RKO (cell line): ENCODE results near the gene PDCD1.

ENCODE experiments used
- DNase-seq: peaks from one replicate; pipeline ENCODE4 v3.0.0-alpha.2; 2016; ENCODE audit warnings: low spot score

PDCD1 gene

DNA sequence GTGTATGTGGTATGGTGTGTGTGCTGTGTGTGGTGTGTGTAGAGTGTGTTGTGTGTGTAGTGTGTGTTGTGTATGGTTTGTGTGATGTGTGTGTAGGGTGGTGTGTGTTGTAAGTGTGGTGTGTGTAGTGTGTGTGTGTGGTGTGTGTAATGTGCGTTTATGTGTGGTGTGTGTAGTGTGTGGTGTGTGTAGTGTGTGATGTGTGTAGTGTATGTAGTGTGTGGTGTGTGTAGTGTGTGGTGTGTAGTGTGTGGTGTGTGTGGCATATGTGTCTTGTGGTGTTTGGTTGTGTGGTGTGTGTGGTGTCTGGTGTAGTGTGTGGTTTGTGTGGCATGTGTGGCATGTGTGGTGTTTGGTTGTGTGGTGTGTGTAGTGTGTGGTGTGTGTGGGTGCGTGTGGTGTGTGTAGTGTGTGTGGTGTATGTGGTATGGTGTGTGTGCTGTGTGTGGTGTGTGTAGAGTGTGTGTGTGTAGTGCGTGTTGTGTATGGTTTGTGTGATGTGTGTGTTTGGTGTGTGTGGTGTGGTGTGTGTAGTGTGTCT is 6.8 kb upstream of the PDCD1 start:
- DNase-seq, result no peak

DNA sequence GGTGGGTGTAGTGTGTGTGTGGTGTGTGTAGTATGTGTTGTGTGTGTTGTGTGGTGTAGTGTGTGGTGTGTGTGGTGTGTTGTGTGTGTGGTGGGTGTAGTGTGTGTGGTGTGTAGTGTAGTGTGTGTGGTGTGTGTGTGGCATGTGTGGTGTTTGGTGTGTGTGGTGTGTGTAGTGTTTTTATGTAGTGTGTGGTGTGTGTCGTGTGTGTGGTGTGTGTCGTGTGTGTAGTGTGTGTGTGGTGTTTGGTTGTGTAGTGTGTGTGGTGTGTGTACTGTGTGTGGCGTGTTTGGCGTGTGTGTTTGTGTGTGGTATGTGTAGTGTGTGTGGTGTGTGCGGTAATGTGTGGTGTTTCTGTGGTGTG is 6.1 kb upstream of the PDCD1 start:
- no peak for DNase-seq

DNA sequence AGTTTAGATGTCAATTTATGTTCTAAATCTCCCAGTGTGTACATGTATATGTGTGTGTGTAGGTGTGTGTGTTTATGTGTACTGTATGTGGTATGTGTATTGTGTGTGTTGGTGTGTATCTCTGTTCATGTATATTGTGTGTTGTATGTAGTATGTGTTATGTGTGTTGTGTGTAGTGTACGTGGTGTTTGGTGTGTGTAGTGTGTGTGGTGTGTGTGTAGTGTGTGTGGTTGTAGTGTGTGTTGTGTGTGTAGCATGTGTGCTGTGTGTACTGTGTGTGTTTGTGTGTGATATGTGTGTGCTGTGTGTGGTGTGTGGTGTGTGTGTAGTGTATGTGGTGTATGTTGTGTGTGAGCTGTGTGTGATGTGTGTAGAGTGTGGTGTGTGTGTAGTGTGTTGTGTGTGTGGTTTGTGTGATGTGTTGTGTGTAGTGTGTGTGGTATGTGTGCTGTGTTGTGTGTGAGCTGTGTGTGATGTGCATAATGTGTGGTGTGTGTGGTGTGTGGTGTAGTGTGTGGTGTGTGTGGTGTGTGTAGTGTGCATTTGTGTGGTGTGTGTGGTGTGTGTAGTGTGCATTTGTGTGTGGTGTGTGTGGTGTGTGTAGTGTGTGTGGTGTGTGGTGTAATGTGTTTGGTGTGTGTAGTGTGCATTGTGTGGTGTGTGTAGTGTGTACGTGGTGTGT is 5.6 kb upstream of the PDCD1 start:
- no peak for DNase-seq

DNA sequence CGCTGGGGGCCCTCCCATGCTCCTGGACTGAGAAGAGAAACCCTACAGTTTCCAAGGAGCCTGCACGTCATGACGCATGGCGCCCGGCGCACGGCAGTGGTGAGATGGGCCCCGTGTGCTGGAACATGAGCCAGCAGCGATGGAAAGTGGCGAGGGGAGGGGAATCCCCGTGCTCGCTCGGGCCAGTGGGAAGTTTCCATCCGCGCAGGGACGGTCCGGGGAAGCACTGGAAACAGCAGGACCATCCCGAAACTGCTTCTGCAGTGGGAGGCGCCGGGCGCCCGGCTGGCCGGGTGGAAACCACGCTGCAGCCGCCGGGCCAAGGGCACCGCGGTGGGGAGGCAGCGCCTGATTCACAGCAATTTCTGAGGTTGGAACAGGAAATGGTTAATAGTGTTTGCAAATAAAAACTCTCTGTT is 4.9 kb upstream of the PDCD1 start:
- DNase-seq, result no peak

DNA sequence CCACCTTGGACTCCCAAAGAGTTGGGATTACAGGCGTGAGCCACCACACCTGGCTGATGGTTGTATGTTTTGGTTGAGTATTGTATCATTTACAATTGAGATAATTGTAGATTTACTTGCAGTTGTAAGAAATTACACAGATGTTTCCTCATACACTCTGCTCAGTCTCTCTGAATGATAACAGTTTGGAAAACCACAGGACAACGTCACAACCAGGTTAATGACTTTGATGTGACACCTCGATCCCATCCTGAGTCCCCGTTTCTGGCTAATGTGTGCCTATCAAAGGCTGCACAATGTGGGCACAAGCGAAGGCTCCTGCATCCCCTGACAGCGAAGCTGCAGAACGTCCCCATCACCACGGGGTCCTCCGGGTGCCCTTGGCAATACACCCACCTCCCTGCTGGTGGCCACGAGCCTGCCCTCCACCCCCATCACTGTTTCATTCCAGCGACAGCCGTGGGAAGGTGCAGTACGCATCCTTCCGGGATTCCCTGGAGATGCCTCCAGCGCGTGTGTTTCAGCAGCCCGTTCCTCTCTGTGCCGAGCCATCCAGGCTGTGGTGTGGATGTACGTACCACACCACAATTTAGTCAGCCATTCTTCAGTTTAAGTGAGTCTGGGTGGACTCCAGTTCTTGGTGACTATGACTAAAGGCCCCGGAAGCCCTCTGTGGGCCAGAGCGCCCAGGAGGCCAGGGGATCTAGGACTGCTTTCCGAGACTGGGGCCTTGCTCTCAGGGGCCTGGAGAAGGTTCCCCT is 4.3 kb upstream of the PDCD1 start:
- no peak for DNase-seq

DNA sequence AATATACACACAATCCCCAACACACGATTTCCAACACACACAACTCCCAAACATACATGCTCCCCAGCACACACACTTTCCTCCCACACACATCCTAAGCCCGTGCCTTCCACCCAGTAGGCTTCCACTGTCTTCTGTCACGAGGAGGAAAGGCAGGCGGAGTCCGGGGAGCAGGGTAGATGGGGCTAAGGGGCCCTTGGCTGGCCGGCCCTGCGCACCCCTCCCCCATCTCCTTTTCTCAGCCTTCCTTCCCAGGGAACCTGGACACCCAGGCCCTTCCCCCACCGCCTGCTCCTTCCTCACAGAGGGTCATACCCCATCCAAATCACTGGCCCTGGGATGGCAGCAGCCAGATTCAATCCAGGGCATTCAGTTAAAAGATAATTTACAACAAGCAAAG is 3.4 kb upstream of the PDCD1 start:
- no peak for DNase-seq

DNA sequence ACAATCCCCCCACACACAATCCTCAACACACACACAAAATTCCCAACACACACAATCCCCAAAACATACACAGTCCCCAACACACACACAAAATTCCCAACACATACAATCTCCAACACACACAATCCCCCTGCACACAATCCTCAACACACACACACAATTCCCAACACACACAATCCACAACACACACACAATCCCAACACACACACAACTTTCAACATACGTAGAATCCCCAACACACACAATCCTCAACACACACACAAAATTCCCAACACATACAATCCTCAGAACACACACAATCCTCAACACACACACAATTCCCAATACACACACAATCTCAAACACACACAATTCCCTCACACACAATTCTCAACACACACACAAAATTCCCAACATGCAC is 2.6 kb upstream of the PDCD1 start:
- DNase-seq, result no peak

- DNase-seq, result no peak
Measured at GRCh38 chr2:241860184-241861078, 1.7 kb upstream of the PDCD1 start.

- DNase-seq, result no peak
Measured at GRCh38 chr2:241859436-241860183, 916 bp upstream of the PDCD1 start.

GRCh38 chr2:241859017-241859435 is 332 bp upstream of the PDCD1 start:
- DNase-seq, result no peak

DNA sequence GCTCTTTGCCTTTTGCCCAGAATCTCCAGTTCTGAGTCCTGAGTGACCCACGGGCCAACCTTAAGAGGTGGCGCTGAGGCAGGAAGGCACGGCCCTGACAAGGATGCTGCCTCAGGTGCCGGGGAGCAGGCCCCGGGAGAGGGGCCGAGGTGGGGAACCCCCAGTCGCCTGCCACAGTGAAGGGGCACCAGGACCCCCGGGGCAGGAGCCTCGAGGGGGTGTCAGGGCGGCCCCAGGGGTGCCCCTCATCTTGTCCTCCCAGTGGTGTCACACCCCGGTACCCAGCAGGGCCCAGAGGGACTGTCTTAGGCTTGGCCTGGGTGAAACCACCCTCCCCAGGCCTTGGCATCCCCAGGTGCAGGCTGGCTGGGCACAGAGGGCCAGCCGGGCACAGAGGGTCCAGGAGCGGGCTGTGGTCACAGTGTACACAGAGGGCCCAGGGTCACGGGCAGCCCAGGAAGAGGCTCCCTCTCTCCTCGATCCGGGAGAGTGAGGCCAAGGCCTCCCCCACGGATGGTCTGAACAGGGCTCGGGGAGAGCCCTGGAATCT is 1.0 kb downstream of the PDCD1 start:
- DNase-seq, result no peak

- no peak for DNase-seq
Measured at GRCh38 chr2:241857041-241857541, 1.6 kb downstream of the PDCD1 start.

GRCh38 chr2:241855888-241856422 is 2.7 kb downstream of the PDCD1 start:
- no peak for DNase-seq

- DNase-seq, result no peak
Measured at GRCh38 chr2:241855245-241855887, 3.3 kb downstream of the PDCD1 start.

GRCh38 chr2:241854342-241855244 is 4.1 kb downstream of the PDCD1 start:
- no peak for DNase-seq

DNA sequence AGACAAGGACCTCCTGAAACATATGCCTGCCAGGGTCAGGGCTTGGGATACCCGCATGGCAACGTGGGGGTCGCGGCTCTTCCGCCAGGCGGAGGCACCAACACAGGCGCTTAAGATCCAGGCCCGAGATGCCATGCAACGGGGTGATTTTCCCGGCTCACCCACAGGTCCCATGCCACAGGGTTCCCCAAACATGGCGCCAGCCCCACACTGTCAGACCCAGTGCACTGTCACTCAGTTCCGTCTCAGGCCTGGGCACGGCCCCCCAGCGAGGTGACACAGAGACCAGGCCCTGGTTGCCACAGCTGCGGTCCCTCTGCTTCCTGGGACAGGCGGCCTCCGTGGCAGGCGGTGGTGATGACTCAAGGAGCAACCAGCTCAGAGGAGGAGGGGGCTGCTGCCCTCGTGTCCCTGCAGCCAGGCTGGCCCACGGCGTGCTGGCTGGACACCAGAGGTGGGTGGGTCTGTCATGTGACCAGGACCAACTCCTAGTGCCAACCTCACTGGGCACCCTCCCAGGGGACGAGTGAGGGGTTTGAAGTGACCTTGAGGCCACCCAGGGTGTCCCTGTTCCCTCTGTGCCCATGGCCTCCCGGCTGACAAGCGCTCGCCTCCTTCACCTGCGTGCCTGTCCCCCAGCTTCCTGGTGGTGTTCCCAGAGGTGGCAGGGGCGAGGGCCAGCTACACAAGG is 4.9 kb downstream of the PDCD1 start:
- DNase-seq, result no peak

DNA sequence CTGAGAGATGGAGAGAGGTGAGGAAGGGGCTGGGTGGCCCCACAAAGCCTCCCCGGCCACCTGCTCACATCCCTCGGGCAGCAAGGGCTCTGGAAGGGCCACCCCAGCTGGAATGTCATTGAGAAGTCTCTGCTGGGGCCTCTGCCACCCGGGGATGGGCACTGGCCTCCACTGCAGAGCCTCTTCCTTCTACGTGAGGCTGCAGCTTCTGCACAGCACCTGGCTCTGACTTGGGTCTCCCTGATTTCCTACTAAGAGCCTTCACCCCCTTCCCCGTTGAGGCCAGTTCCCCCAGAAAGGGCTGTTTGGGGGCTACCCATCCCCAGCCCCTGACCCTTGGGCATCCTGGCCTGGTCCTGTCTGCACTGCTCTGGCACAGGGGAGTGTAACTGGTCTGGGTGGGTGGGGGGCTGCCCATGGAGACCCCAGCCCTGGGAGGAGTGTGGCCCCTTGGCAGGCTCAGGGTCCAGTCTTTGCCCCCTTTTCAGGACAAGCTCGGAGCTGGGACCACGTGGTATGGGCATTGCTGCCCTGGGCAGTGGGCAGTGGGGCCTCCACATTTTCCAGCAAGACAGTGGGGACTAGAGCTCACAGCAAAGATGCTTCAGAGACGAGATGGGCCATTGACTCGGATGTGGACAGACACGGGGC is 5.6 kb downstream of the PDCD1 start:
- DNase-seq, result no peak
